BE2C (cell line): Measurements from ENCODE around the gene MORN5.

ENCODE experiments used
- DNase-seq: peaks from one replicate; pipeline ENCODE4 v3.0.0-alpha.2; 2020
- H3K27me3 ChIP-seq: fragments of 250-450 bp; sonication (Bioruptor Pico); 2 replicates; pipeline ENCODE4 v1.5.1; 2020; ENCODE audit warnings: mild to moderate bottlenecking
- H3K36me3 ChIP-seq: fragments of 250-450 bp; sonication (Bioruptor Pico); 2 replicates; pipeline ENCODE4 v1.5.1; 2020; ENCODE audit warnings: mild to moderate bottlenecking
- H3K4me1 ChIP-seq: fragments of 250-450 bp; sonication (Bioruptor Pico); 2 replicates; pipeline ENCODE4 v1.5.1; 2020
- H3K4me3 ChIP-seq: 2 replicates; pipeline ENCODE4 v1.5.1; 2011; ENCODE audit warnings: low read depth, low read length
- H3K9me3 ChIP-seq: fragments of 250-450 bp; sonication (Bioruptor Pico); 2 replicates; pipeline ENCODE4 v1.5.1; 2020
- CTCF ChIP-seq: IDR thresholded peaks from 2 replicates; pipeline ENCODE4 v1.5.1; 2012; ENCODE audit warnings: mild to moderate bottlenecking, low read depth, low read length

MORN5 gene

GRCh38 chr9:122179054-122179689 is 19.5 kb downstream of the MORN5 start:
- Histone ChIP-seq H3K4me3 (no peak overlapping the region), H3K9me3 (no peaks in the 10 kb centered on the region), H3K4me1 (no peaks in the 10 kb centered on the region), H3K27me3 (peaks cover 22% of the 10 kb centered on the region), H3K36me3 (no peaks in the 10 kb centered on the region)
- DNase-seq = no peak
- TF ChIP-seq CTCF = no peak

- Histone ChIP-seq H3K4me1 (no peaks in the 10 kb centered on the region), H3K27me3 (peaks cover 22% of the 10 kb centered on the region), H3K4me3 (no peak overlapping the region), H3K36me3 (no peaks in the 10 kb centered on the region), H3K9me3 (no peaks in the 10 kb centered on the region)
- TF ChIP-seq CTCF = no peak
- DNase-seq = no peak
Measured at GRCh38 chr9:122179690-122180074, 20.0 kb downstream of the MORN5 start.

- Histone ChIP-seq H3K9me3 (no peaks in the 10 kb centered on the region), H3K4me3 (no peak overlapping the region), H3K36me3 (no peaks in the 10 kb centered on the region), H3K4me1 (no peaks in the 10 kb centered on the region), H3K27me3 (peaks cover 22% of the 10 kb centered on the region)
- peak; percentile 38 for DNase-seq
- no peak for TF ChIP-seq CTCF
Measured at GRCh38 chr9:122180633-122181032, 20.9 kb downstream of the MORN5 start.

- H3K4me1 ChIP-seq = no peaks in the 10 kb centered on the region
- TF ChIP-seq CTCF = no peak
- no peak for DNase-seq
Measured at GRCh38 chr9:122183501-122183900, 23.8 kb downstream of the MORN5 start.

GRCh38 chr9:122184551-122184950 is 24.8 kb downstream of the MORN5 start:
- H3K27me3 ChIP-seq = peaks cover 10% of the 10 kb centered on the region

More at GRCh38 chr9:122183501-122183900, 23.8 kb downstream of the MORN5 start:
- H3K36me3 ChIP-seq = no peaks in the 10 kb centered on the region
- H3K4me3 ChIP-seq = no peak overlapping the region
- no peaks in the 10 kb centered on the region for H3K9me3 ChIP-seq
- H3K27me3 ChIP-seq = peaks cover 10% of the 10 kb centered on the region

More at GRCh38 chr9:122184551-122184950, 24.8 kb downstream of the MORN5 start:
- Histone ChIP-seq H3K4me1 (no peaks in the 10 kb centered on the region), H3K4me3 (no peak overlapping the region), H3K9me3 (no peaks in the 10 kb centered on the region), H3K36me3 (no peaks in the 10 kb centered on the region)
- no peak for TF ChIP-seq CTCF
- no peak for DNase-seq
